GM12891 (cell line): ENCODE results near the gene STK26.

ENCODE experiments used
- DNase-seq: peaks from one replicate; pipeline ENCODE4 v3.0.0; 2011; ENCODE audit warnings: low spot score; ENCODE audit not compliant: insufficient read length
- FAIRE-seq: peaks from 2 replicates; lab custom pipeline; 2011; peaks lifted over from hg19 to GRCh38; lab: Jason Lieb, UNC
- PAX5 ChIP-seq: IDR thresholded peaks from 2 replicates; pipeline ENCODE4 v1.6.1; 2011; ENCODE audit warnings: low read length, moderate library complexity, mild to moderate bottlenecking; ENCODE audit not compliant: insufficient read depth, severe bottlenecking
- POLR2A ChIP-seq: IDR thresholded peaks from 2 replicates; pipeline ENCODE4 v1.6.1; 2011; ENCODE audit warnings: low read depth, low read length, control low read depth
- POLR2AphosphoS5 ChIP-seq: IDR thresholded peaks from 2 replicates; pipeline ENCODE4 v1.6.1; 2011; ENCODE audit warnings: low read depth, low read length, control low read depth
- POU2F2 ChIP-seq: IDR thresholded peaks from 2 replicates; pipeline ENCODE4 v1.6.1; 2011; ENCODE audit warnings: low read depth, mild to moderate bottlenecking, control low read depth, low read length, moderate library complexity
- SPI1 ChIP-seq: IDR thresholded peaks from 2 replicates; pipeline ENCODE4 v1.6.1; 2011; ENCODE audit warnings: low read depth, low read length, control low read depth
- TAF1 ChIP-seq: IDR thresholded peaks from 2 replicates; pipeline ENCODE4 v1.6.1; 2011; ENCODE audit warnings: low read depth, low read length, control low read depth

Gene STK26

GRCh38 chrX:132059973-132060540 lies 37.0 kb downstream of the STK26 start:
- TF ChIP-seq POLR2A (no peak), TAF1 (no peak), POU2F2 (no peak), SPI1 (no peak), PAX5 (no peak), POLR2AphosphoS5 (no peak)
- FAIRE-seq (peak; percentile 87), DNase-seq (no peak)

GRCh38 chrX:132063334-132063733 lies 40.2 kb downstream of the STK26 start:
- FAIRE-seq (peak; percentile 75), DNase-seq (no peak)
- TF ChIP-seq SPI1 (no peak), POU2F2 (no peak), TAF1 (no peak), POLR2AphosphoS5 (no peak), POLR2A (no peak), PAX5 (no peak)

DNA sequence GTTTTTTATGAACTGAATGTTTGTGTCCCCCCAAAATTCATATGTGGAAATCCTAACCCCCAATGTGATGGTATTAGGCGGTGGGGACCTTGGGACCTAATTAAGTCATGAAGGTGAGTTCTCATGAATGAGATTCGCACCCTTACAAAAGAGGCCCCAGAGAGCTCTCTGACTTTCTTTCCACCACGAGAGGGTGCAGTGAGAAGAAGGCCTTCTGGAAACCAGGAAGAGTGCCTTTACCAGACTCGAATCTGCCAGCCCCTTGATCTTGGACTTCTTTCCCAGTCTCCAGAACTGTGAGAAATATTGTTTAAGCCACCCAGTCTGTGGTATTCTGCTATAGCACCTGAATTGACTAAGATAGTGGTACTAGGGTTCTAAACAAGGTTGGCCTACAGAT lies 40.8 kb downstream of the STK26 start:
- DNase-seq, result no peak
- peak; percentile 23 for FAIRE-seq
- TF ChIP-seq SPI1 (no peak), POLR2AphosphoS5 (no peak), PAX5 (no peak), TAF1 (no peak), POU2F2 (no peak), POLR2A (no peak)

- FAIRE-seq, result peak; percentile 76
Measured at GRCh38 chrX:132068405-132068804, 45.3 kb downstream of the STK26 start.

DNA sequence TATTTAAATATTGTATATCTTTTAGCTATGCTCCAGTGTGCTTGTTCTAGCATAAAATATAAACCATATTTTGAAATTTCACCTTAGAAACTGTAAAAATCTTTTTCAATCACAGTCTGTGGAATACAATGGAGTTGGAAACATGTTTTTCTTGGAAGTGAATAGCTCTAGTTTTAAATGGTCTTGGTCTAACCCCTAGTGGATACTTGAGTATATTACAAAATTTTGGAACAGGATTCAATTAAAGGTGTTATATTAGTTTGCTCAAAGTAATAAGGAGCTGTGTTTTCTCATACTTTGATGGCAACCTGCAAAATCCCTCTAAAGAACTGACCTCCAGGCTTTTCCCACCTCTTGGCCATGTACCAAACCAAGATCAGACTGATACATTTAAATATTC lies 48.2 kb downstream of the STK26 start:
- no peak for TF ChIP-seq SPI1
- no peak for TF ChIP-seq POU2F2
- no peak for TF ChIP-seq TAF1
- no peak for TF ChIP-seq PAX5
- TF ChIP-seq POLR2AphosphoS5, result no peak
- no peak for TF ChIP-seq POLR2A
- FAIRE-seq (no peak), DNase-seq (no peak)

More at GRCh38 chrX:132068405-132068804, 45.3 kb downstream of the STK26 start:
- DNase-seq, result no peak
- no peak for TF ChIP-seq TAF1
- TF ChIP-seq POU2F2, result no peak
- TF ChIP-seq SPI1, result no peak

DNA sequence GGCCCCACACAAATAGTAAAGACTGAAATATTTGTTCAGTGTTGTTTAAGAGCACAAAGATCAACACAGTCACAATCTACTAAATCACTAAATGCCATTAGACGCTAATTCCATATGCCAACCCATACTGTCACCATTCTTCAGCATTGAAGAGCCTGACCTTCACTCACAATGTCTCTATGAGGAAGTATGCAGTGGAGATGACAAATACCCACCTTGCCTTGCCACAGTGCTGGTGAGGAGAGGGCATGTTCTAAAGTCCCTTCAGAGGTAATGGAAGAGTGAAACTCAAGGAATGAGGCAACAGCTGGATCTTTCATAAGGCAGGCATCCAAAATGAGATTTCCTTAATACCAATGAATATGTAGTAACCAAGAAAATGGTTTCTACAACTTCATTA lies 54.3 kb downstream of the STK26 start:
- peak; percentile 72 for FAIRE-seq
- TF ChIP-seq SPI1, result no peak
- TF ChIP-seq POU2F2, result no peak
- TF ChIP-seq POLR2A, result no peak
- TF ChIP-seq TAF1, result no peak
- no peak for TF ChIP-seq POLR2AphosphoS5
- TF ChIP-seq PAX5, result no peak
- DNase-seq, result no peak

- FAIRE-seq (no peak), DNase-seq (no peak)
- TF ChIP-seq TAF1 (no peak), SPI1 (no peak)
Measured at GRCh38 chrX:132077912-132078311, 54.8 kb downstream of the STK26 start.

DNA sequence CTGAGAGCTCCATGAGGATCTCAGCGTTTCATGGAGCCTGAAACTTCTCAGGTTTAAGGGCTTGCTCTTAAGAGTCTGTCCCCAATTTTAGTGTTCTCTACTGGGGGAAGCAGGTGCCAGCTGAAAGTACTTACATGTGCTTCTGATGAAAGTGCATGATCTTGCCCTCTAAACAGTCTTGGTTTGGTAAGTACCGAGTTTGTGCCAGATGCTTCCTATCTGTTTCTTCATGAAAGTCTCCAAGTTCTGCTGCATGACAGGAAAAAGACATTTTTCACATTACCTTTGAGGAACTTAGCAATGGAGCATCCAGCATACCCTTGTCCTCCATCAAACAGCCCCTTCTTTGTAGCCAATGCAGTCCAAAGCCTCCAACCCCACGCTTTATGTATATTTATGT lies 62.7 kb downstream of the STK26 start:
- TF ChIP-seq TAF1 (no peak), SPI1 (no peak), PAX5 (no peak), POLR2AphosphoS5 (no peak), POLR2A (no peak), POU2F2 (no peak)
- FAIRE-seq (no peak), DNase-seq (no peak)

- no peak for DNase-seq
- TF ChIP-seq SPI1, result no peak
- TF ChIP-seq POLR2A, result no peak
- TF ChIP-seq PAX5, result no peak
- no peak for TF ChIP-seq POU2F2
- TF ChIP-seq POLR2AphosphoS5, result no peak
- no peak for TF ChIP-seq TAF1
- FAIRE-seq, result no peak
Measured at GRCh38 chrX:132086672-132087071, 63.6 kb downstream of the STK26 start.

DNA sequence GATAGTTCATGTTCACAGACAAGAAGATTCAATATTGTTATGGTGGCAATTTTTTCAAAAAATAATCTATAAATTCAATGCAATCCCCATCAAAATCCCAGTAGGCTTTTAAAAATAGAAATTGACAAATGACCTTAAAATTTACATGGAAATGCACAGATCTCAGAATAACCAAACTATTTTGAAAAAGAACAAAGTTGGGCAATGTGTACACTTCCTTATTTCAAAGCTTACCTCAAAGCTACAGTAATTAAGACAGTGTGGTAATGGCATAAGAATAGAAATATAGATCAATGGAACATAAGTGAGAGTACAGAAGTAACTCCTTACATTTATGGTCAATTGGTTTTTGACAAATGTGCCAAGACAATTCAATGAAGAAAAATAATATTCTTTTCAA lies 65.8 kb downstream of the STK26 start:
- TF ChIP-seq POLR2A, result no peak
- TF ChIP-seq POLR2AphosphoS5, result no peak
- no peak for TF ChIP-seq PAX5
- TF ChIP-seq SPI1, result no peak
- TF ChIP-seq POU2F2, result no peak
- TF ChIP-seq TAF1, result no peak
- DNase-seq, result no peak
- no peak for FAIRE-seq
